BE2C (cell line): ENCODE results near the gene CD99L2.
"Not testable (repeated sequence)": the region's sequence is repeated elsewhere in the genome, so short reads cannot be mapped to it uniquely, and the experiment has no call there.

Experiments
- DNase-seq: peaks from one replicate; pipeline ENCODE4 v3.0.0-alpha.2; 2020
- H3K27me3 ChIP-seq: fragments of 250-450 bp; sonication (Bioruptor Pico); 2 replicates; pipeline ENCODE4 v1.5.1; 2020; ENCODE audit warnings: mild to moderate bottlenecking
- H3K36me3 ChIP-seq: fragments of 250-450 bp; sonication (Bioruptor Pico); 2 replicates; pipeline ENCODE4 v1.5.1; 2020; ENCODE audit warnings: mild to moderate bottlenecking
- H3K4me1 ChIP-seq: fragments of 250-450 bp; sonication (Bioruptor Pico); 2 replicates; pipeline ENCODE4 v1.5.1; 2020
- H3K4me3 ChIP-seq: 2 replicates; pipeline ENCODE4 v1.5.1; 2011; ENCODE audit warnings: low read depth, low read length
- H3K9me3 ChIP-seq: fragments of 250-450 bp; sonication (Bioruptor Pico); 2 replicates; pipeline ENCODE4 v1.5.1; 2020
- TF ChIP-seq, protein P1 (sequence below): IDR thresholded peaks from 2 replicates; pipeline ENCODE4 v1.5.1; 2012; ENCODE audit warnings: mild to moderate bottlenecking, low read depth, low read length

CD99L2 gene

DNA sequence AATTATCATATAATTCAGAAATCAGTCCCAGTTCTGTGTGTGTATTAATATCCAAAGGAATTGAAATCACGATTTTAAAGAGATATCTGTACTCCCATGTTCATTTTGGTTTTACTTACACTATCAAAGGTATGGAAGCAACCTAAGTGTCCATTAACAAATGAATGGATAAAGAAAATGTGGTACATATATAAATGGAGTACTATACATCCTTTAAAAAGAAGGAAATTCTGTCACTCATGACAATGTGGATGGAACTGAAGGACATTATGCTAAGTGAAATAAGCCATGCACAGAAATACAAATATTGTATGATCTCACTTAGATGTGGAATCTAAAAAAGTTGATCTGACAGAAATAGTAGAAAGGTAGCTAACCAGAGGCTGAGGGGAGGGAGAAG, 63.8 kb downstream of the CD99L2 start:
- Histone ChIP-seq H3K4me3 (no peak overlapping the region), H3K9me3 (no peaks in the 10 kb centered on the region), H3K4me1 (no peaks in the 10 kb centered on the region), H3K36me3 (no peaks in the 10 kb centered on the region), H3K27me3 (no peaks in the 10 kb centered on the region)
- TF ChIP-seq, protein P1, sequence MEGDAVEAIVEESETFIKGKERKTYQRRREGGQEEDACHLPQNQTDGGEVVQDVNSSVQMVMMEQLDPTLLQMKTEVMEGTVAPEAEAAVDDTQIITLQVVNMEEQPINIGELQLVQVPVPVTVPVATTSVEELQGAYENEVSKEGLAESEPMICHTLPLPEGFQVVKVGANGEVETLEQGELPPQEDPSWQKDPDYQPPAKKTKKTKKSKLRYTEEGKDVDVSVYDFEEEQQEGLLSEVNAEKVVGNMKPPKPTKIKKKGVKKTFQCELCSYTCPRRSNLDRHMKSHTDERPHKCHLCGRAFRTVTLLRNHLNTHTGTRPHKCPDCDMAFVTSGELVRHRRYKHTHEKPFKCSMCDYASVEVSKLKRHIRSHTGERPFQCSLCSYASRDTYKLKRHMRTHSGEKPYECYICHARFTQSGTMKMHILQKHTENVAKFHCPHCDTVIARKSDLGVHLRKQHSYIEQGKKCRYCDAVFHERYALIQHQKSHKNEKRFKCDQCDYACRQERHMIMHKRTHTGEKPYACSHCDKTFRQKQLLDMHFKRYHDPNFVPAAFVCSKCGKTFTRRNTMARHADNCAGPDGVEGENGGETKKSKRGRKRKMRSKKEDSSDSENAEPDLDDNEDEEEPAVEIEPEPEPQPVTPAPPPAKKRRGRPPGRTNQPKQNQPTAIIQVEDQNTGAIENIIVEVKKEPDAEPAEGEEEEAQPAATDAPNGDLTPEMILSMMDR = no peak
- DNase-seq = no peak

DNA sequence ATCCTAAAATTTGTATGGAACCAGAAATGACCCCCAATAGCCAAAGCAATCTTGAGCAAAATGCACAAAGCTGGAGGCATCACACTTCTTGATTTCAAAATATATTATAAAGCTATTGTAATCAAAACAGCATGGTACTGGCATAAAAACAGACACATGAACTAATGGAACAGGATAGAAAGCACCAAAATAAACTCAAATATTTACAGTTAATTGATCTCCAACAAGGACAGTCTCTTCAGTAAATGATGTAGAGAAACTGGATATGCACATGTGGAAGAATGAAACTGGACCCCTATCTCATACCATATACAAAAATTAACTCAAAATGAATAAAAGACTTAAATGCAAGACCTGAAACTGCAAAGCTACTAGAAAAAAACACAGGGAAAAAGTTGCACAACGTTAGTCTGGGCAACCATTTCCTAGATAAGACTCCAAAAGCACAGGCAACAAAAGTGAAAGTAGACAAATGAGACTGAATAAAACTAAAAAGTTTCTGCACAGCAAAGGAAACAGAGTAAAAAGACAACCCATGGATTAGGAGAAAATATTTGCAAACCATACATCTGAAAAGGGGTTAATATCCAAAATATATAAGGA, 64.9 kb downstream of the CD99L2 start:
- TF ChIP-seq, protein P1 = no peak
- DNase-seq = no peak
- Histone ChIP-seq H3K9me3 (no peaks in the 10 kb centered on the region), H3K36me3 (no peaks in the 10 kb centered on the region), H3K27me3 (no peaks in the 10 kb centered on the region), H3K4me3 (no peak overlapping the region), H3K4me1 (no peaks in the 10 kb centered on the region)

DNA sequence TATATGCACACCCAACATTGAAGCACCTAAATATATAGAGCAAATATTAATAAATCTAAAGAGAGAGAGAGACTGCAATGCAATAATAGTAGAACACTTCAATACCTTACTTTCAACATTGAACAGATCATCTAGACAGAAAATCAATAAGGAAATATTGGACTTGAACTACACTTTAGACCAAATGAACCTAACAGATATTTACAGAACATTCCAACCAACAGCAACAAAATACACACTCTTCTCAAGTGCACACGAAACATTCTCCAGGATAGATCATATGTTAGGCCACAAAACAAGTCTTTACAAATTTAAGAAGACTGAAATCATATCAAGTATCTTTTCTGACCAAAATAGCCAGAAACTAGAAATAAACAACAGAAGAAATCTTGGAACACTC, 66.6 kb downstream of the CD99L2 start:
- Histone ChIP-seq H3K9me3 (no peaks in the 10 kb centered on the region), H3K36me3 (no peaks in the 10 kb centered on the region), H3K4me3 (no peak overlapping the region), H3K4me1 (no peaks in the 10 kb centered on the region), H3K27me3 (no peaks in the 10 kb centered on the region)
- TF ChIP-seq, protein P1 = no peak
- no peak for DNase-seq

DNA sequence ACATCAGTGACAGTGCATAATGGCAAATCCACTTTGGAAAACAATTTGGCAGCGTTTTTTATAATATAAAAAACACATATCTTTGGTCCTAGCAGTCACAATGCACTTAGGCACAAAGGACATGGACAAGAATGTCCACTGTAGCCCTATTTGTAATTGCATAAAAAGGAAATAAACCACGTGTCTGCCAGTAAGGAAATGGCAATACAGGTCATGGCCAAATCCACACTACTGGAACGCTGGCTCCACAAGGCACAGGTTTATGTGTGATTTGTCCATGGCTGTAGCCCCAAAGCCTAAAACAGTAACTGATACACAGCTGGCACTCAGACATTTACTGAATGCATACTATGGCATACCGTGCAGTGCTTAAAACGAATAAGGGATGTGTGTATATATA, 69.7 kb downstream of the CD99L2 start:
- no peaks in the 10 kb centered on the region for H3K36me3 ChIP-seq
- TF ChIP-seq, protein P1 = no peak
- H3K4me1 ChIP-seq = no peaks in the 10 kb centered on the region
- no peaks in the 10 kb centered on the region for H3K27me3 ChIP-seq
- H3K4me3 ChIP-seq = no peak overlapping the region
- no peaks in the 10 kb centered on the region for H3K9me3 ChIP-seq
- no peak for DNase-seq

DNA sequence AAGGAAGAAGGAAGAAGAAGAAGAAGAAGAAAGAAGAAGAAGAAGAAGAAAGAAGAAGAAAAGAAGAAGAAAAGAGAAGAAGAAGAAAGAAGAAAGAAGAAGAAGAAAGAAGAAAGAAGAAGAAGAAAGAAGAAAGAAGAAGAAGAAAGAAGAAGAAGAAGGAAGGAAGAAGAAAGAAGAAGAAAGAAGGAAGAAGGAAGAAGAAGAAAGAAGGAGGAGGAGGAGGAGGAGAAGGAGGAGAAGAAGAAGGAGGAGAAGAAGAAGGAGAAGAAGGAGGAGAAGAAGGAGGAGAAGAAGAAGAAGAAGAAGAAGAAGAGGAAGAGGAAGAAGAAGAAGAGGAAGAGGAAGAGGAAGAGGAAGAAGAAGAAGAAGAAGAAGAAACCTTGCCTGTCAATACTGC, 74.1 kb downstream of the CD99L2 start:
- H3K9me3 ChIP-seq, H3K4me3 ChIP-seq, H3K36me3 ChIP-seq, DNase-seq, H3K27me3 ChIP-seq, H3K4me1 ChIP-seq: not testable (repeated sequence)

DNA sequence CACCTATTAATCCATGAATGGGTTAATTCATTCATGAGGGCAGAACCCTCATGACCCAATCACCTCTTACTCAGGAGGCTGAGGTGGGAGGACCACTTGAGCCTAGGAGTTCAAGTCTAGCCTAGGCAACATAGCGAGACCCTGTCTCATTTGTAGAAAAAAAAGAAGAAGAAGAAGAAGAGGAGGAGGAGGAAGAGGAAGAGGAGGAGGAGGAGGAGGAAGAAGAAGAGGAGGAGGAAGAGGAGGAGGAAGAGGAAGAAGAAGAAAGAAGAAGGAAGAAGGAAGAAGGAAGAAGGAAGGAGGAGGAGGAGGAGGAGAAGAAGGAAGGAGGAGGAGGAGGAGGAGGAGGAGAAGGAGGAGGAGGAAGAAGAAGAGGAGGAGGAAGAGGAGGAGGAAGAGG, 74.6 kb downstream of the CD99L2 start:
- not testable (repeated sequence) for H3K9me3 ChIP-seq, H3K4me1 ChIP-seq, DNase-seq, H3K27me3 ChIP-seq, H3K4me3 ChIP-seq, H3K36me3 ChIP-seq

DNA sequence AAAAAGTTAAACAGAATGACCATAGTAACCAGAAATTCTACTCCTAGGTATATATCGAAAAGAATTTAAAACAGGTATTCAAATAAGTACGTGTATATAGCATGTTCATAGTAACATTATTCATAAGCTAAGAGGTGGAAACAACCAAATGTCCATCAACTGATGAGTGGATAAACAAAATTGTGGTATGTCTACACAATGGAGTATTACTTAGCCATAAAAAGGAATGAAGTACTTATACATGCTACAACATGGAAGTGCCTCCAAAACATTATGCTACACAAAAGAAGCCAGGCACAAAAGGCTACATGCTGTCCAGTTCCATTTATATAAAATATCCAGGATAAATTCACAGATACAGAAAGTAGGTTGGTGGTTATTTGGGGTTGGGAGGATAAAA, 76.5 kb downstream of the CD99L2 start:
- Histone ChIP-seq H3K36me3 (no peaks in the 10 kb centered on the region), H3K4me3 (no peak overlapping the region), H3K4me1 (no peaks in the 10 kb centered on the region), H3K9me3 (no peaks in the 10 kb centered on the region), H3K27me3 (no peaks in the 10 kb centered on the region)
- TF ChIP-seq, protein P1 = no peak
- DNase-seq = no peak
